ENCODE measurements around the gene TMEM115. TPM values are rescaled to one million over a fixed set of nuclear protein-coding genes. Genes with fewer than 3 reads are reported as not detected.
A peak's percentile ranks its signal among the peaks of the same experiment; 100 is the strongest.

Gene TMEM115
- total and polyA plus RNA-seq, 2 of the 13 experiments (the other 11 are each of a cell fraction or from before 2014, with no cell fraction given), result 22.1 to 30.7 TPM

DNA sequence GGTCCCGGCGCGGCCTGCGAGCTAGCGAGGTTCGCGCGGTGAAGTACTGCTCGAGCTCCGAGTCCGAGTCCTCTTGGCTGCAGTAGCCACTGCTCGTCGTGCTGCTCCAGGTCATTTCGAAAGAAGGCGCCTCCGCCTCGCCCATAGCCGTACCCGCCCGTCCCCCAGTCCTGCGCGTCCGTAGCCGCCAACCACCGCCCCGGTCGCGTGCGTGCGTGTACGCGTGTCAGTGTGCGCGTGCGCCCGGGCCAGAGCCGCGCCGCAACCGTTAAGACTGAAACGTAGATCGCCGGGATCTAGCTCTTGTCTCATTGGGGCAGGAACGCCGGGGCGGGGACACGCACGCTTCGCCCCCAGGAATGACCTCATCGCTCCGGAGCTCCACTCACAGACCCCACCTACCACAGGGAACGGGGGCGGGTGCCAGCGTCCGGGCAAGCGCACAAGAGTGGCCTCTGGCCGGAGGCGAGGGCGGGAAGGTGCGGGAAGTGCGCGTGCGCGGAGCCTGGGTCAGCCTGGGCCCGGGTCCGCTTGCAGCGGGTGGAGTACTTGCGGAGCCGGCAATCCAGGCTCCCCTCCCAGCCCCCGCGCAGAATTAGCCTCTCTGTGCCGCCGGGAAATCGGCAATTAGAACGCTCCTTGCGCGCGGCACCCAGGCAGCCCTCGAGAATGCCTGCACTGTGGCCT is 22.0 kb downstream of the TMEM115 start (continued):
- TF ChIP-seq ZIK1 (CRISPR knock-in tag; IDR thresholded peaks at IDR 0.05; ENCODE audit: borderline replicate concordance, low read depth) (0 out of 2 replicates have a peak, but pooled peaks have one; percentile 23), THAP11 (CRISPR knock-in tag; IDR thresholded peaks at IDR 0.05) (peak; percentile 88), SRY (CRISPR knock-in tag; IDR thresholded peaks at IDR 0.05) (peak; percentile 91; the same call in 1 of the 2 replicates), HOXA7 (CRISPR knock-in tag; IDR thresholded peaks at IDR 0.05) (peak; percentile 86; the same call in 1 of the 2 replicates), CREB1 (IDR thresholded peaks at IDR 0.05) (peak; percentile 82), CREB1 (CRISPR knock-in tag; IDR thresholded peaks at IDR 0.05) (no peak; the same call in 1 of the 2 replicates), MTA1 (CRISPR knock-in tag; IDR thresholded peaks at IDR 0.05; ENCODE audit: borderline replicate concordance) (peak; percentile 68; the same call in 1 of the 2 replicates), NKX3-1 (CRISPR knock-in tag; IDR thresholded peaks at IDR 0.05) (0 out of 2 replicates have a peak, but pooled peaks have one; percentile 37), ZBTB3 (CRISPR knock-in tag; IDR thresholded peaks at IDR 0.05; ENCODE audit: borderline replicate concordance, low read depth) (0 out of 2 replicates have a peak, but pooled peaks have one; percentile 30), KDM4B (CRISPR knock-in tag; IDR thresholded peaks at IDR 0.05) (0 out of 2 replicates have a peak, but pooled peaks have one; percentile 45), BORCS8-MEF2B (CRISPR knock-in tag; IDR thresholded peaks at IDR 0.05) (peak; percentile 63; the same call in 1 of the 2 replicates), ZNF501 (CRISPR knock-in tag; IDR thresholded peaks at IDR 0.05) (peak; percentile 92), ZNF569 (CRISPR knock-in tag; IDR thresholded peaks at IDR 0.05; ENCODE audit: borderline replicate concordance) (peak; percentile 81; the same call in 1 of the 2 replicates)
- TF ChIP-seq, protein P1, sequence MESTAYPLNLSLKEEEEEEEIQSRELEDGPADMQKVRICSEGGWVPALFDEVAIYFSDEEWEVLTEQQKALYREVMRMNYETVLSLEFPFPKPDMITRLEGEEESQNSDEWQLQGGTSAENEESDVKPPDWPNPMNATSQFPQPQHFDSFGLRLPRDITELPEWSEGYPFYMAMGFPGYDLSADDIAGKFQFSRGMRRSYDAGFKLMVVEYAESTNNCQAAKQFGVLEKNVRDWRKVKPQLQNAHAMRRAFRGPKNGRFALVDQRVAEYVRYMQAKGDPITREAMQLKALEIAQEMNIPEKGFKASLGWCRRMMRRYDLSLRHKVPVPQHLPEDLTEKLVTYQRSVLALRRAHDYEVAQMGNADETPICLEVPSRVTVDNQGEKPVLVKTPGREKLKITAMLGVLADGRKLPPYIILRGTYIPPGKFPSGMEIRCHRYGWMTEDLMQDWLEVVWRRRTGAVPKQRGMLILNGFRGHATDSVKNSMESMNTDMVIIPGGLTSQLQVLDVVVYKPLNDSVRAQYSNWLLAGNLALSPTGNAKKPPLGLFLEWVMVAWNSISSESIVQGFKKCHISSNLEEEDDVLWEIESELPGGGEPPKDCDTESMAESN (CRISPR knock-in tag; conservative IDR thresholded peaks at IDR 0.05), result peak; percentile 91
- TF ChIP-seq, protein P2, sequence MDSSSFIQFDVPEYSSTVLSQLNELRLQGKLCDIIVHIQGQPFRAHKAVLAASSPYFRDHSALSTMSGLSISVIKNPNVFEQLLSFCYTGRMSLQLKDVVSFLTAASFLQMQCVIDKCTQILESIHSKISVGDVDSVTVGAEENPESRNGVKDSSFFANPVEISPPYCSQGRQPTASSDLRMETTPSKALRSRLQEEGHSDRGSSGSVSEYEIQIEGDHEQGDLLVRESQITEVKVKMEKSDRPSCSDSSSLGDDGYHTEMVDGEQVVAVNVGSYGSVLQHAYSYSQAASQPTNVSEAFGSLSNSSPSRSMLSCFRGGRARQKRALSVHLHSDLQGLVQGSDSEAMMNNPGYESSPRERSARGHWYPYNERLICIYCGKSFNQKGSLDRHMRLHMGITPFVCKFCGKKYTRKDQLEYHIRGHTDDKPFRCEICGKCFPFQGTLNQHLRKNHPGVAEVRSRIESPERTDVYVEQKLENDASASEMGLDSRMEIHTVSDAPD (CRISPR knock-in tag; IDR thresholded peaks at IDR 0.05), result no peak; the same call in 1 of the 2 replicates
- TF ChIP-seq, protein P3, sequence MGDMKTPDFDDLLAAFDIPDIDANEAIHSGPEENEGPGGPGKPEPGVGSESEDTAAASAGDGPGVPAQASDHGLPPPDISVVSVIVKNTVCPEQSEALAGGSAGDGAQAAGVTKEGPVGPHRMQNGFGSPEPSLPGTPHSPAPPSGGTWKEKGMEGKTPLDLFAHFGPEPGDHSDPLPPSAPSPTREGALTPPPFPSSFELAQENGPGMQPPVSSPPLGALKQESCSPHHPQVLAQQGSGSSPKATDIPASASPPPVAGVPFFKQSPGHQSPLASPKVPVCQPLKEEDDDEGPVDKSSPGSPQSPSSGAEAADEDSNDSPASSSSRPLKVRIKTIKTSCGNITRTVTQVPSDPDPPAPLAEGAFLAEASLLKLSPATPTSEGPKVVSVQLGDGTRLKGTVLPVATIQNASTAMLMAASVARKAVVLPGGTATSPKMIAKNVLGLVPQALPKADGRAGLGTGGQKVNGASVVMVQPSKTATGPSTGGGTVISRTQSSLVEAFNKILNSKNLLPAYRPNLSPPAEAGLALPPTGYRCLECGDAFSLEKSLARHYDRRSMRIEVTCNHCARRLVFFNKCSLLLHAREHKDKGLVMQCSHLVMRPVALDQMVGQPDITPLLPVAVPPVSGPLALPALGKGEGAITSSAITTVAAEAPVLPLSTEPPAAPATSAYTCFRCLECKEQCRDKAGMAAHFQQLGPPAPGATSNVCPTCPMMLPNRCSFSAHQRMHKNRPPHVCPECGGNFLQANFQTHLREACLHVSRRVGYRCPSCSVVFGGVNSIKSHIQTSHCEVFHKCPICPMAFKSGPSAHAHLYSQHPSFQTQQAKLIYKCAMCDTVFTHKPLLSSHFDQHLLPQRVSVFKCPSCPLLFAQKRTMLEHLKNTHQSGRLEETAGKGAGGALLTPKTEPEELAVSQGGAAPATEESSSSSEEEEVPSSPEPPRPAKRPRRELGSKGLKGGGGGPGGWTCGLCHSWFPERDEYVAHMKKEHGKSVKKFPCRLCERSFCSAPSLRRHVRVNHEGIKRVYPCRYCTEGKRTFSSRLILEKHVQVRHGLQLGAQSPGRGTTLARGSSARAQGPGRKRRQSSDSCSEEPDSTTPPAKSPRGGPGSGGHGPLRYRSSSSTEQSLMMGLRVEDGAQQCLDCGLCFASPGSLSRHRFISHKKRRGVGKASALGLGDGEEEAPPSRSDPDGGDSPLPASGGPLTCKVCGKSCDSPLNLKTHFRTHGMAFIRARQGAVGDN (CRISPR knock-in tag; IDR thresholded peaks at IDR 0.05), result peak; percentile 98
- TF ChIP-seq, protein P4, sequence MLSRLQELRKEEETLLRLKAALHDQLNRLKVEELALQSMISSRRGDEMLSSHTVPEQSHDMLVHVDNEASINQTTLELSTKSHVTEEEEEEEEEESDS (CRISPR knock-in tag; IDR thresholded peaks at IDR 0.05; ENCODE audit: borderline replicate concordance), result no peak
- TF ChIP-seq, protein P5, sequence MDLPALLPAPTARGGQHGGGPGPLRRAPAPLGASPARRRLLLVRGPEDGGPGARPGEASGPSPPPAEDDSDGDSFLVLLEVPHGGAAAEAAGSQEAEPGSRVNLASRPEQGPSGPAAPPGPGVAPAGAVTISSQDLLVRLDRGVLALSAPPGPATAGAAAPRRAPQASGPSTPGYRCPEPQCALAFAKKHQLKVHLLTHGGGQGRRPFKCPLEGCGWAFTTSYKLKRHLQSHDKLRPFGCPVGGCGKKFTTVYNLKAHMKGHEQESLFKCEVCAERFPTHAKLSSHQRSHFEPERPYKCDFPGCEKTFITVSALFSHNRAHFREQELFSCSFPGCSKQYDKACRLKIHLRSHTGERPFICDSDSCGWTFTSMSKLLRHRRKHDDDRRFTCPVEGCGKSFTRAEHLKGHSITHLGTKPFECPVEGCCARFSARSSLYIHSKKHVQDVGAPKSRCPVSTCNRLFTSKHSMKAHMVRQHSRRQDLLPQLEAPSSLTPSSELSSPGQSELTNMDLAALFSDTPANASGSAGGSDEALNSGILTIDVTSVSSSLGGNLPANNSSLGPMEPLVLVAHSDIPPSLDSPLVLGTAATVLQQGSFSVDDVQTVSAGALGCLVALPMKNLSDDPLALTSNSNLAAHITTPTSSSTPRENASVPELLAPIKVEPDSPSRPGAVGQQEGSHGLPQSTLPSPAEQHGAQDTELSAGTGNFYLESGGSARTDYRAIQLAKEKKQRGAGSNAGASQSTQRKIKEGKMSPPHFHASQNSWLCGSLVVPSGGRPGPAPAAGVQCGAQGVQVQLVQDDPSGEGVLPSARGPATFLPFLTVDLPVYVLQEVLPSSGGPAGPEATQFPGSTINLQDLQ (CRISPR knock-in tag; IDR thresholded peaks at IDR 0.05), result peak; percentile 65; the same call in 1 of the 2 replicates

Measured in HepG2 (cell line).